Measurements from ENCODE around the gene CAPN12.

The CAPN12 gene

GRCh38 chr19:38730731-38731589 lies 13.3 kb downstream of the CAPN12 start:
- TF ChIP-seq GATA2 (IDR thresholded peaks at IDR 0.05; ENCODE audit: low read depth, low read length), result no peak
- TF ChIP-seq GATA3 (IDR thresholded peaks at IDR 0.05; ENCODE audit: low read depth, low read length), result no peak

GRCh38 chr19:38730470-38730730 lies 13.9 kb downstream of the CAPN12 start:
- TF ChIP-seq GATA2 (IDR thresholded peaks at IDR 0.05; ENCODE audit: low read depth, low read length), result no peak
- no peak for TF ChIP-seq GATA3 (IDR thresholded peaks at IDR 0.05; ENCODE audit: low read depth, low read length)

- TF ChIP-seq GATA2 (IDR thresholded peaks at IDR 0.05; ENCODE audit: low read depth, low read length), result no peak
- TF ChIP-seq GATA3 (IDR thresholded peaks at IDR 0.05; ENCODE audit: low read depth, low read length), result no peak
These were observed 14.4 kb downstream of the CAPN12 start for GRCh38 chr19:38729653-38730469.

GRCh38 chr19:38728752-38729541 lies 15.3 kb downstream of the CAPN12 start:
- TF ChIP-seq GATA3 (IDR thresholded peaks at IDR 0.05; ENCODE audit: low read depth, low read length), result no peak
- no peak for TF ChIP-seq GATA2 (IDR thresholded peaks at IDR 0.05; ENCODE audit: low read depth, low read length)

GRCh38 chr19:38727868-38728660 lies 16.2 kb downstream of the CAPN12 start:
- no peak for TF ChIP-seq GATA3 (IDR thresholded peaks at IDR 0.05; ENCODE audit: low read depth, low read length)
- no peak for TF ChIP-seq GATA2 (IDR thresholded peaks at IDR 0.05; ENCODE audit: low read depth, low read length)

GRCh38 chr19:38727306-38727867 lies 16.9 kb downstream of the CAPN12 start:
- no peak for TF ChIP-seq GATA3 (IDR thresholded peaks at IDR 0.05; ENCODE audit: low read depth, low read length)
- no peak for TF ChIP-seq GATA2 (IDR thresholded peaks at IDR 0.05; ENCODE audit: low read depth, low read length)

- TF ChIP-seq GATA2 (IDR thresholded peaks at IDR 0.05; ENCODE audit: low read depth, low read length), result no peak
These were observed 17.4 kb downstream of the CAPN12 start for GRCh38 chr19:38726761-38727301.

GRCh38 chr19:38726284-38726673 lies 18.0 kb downstream of the CAPN12 start:
- TF ChIP-seq GATA3 (IDR thresholded peaks at IDR 0.05; ENCODE audit: low read depth, low read length) (no peak), GATA2 (IDR thresholded peaks at IDR 0.05; ENCODE audit: low read depth, low read length) (no peak)

- TF ChIP-seq GATA2 (IDR thresholded peaks at IDR 0.05; ENCODE audit: low read depth, low read length) (no peak), GATA3 (IDR thresholded peaks at IDR 0.05; ENCODE audit: low read depth, low read length) (no peak)
These were observed 18.6 kb downstream of the CAPN12 start for GRCh38 chr19:38725469-38726283.

GRCh38 chr19:38723990-38724854 lies 20.1 kb downstream of the CAPN12 start:
- TF ChIP-seq GATA3 (IDR thresholded peaks at IDR 0.05; ENCODE audit: low read depth, low read length), result no peak

- TF ChIP-seq GATA2 (IDR thresholded peaks at IDR 0.05; ENCODE audit: low read depth, low read length), result no peak
- TF ChIP-seq GATA3 (IDR thresholded peaks at IDR 0.05; ENCODE audit: low read depth, low read length), result no peak
These were observed 20.7 kb downstream of the CAPN12 start for GRCh38 chr19:38723606-38723965.

All from SH-SY5Y (cell line).